Adrenal gland (tissue), 12 donors: ENCODE data around the gene HLA-DQA1. TPM values are rescaled to one million over a fixed set of nuclear protein-coding genes. Genes with fewer than 3 reads are reported as not detected.

ENCODE experiments used
- DNase-seq, 7 donors: peaks; one replicate each; pipeline ENCODE4 v3.0.0-alpha.2; 2019 to 2020
- H3K27ac ChIP-seq, 5 donors: fragments of 200-600 bp; sonication (generic) in 4 of 5; 1 replicate in 3 of 5; 2 replicates in 2 of 5; pipeline versions ENCODE4 v1.5.1 to v1.8.0; 2016 to 2020; ENCODE audit warnings: mild to moderate bottlenecking in 1 of 5
- H3K27me3 ChIP-seq: fragments of 200-600 bp; 2 replicates; pipeline ENCODE4 v1.8.0; 2021
- H3K36me3 ChIP-seq, 2 donors: fragments of 200-600 bp; replicated peaks in 1 of 2; 1 replicate in 1 of 2; 2 replicates in 1 of 2; pipeline versions ENCODE4 v1.5.1 to v1.8.0; 2018 to 2022
- H3K4me1 ChIP-seq, 2 donors: fragments of 200-600 bp; replicated peaks in 1 of 2; 1 replicate in 1 of 2; 2 replicates in 1 of 2; pipeline versions ENCODE4 v1.5.1 to v1.8.0; 2018 to 2021
- H3K4me3 ChIP-seq, 4 donors: fragments of 200-600 bp; sonication (generic) in 3 of 4; one replicate each; pipeline ENCODE4 v1.5.1; 2016 to 2018
- H3K9me3 ChIP-seq, 3 donors: fragments of 200-600 bp; sonication (generic) in 1 of 3; replicated peaks in 1 of 3; 1 replicate in 2 of 3; 2 replicates in 1 of 3; pipeline versions ENCODE4 v1.5.1 to v1.8.0; 2016 to 2021
- CTCF ChIP-seq, 6 experiments: fragments of 450-650 bp in 4 of 6; fragments of 200-600 bp in 2 of 6; sonication (generic) in 1 of 6; IDR thresholded peaks; 1 replicate in 5 of 6; 2 replicates in 1 of 6; pipeline versions ENCODE4 v1.5.1 to v1.8.0; 2016 to 2021; ENCODE audit warnings: antibody characterized with exemption in 6 of 6, mild to moderate bottlenecking in 2 of 6, moderate library complexity in 1 of 6
- POLR2A ChIP-seq, 2 donors: fragments of 450-650 bp; IDR thresholded peaks; one replicate each; pipeline ENCODE4 v1.6.1; 2017; ENCODE audit warnings: antibody characterized with exemption in 2 of 2, mild to moderate bottlenecking in 2 of 2, moderate library complexity in 1 of 2
- WGBS, 4 donors: extraction: QIAGEN DNeasy Blood & Tissue Kit in 2 of 4; methylation state at CpG; one replicate each; pipeline versions ENCODE4 v1.1.5 to v1.1.7; 2013 to 2017; 5-methylcytosine and 5-hydroxymethylcytosine counted together
- intact Hi-C, 2 donors: fragments of 100-400 bp; cut with DNase I; formaldehyde crosslinking; loops; one replicate each; pipeline versions ENCODE4 v1.14.1 to v1.15.0; 2022 to 2023
- polyA plus RNA-seq, 3 donors: library from polyadenylated mRNA; stranded (reverse); fragments of 200-250 nt in 2 of 3; fragments of 350-450 nt in 1 of 3; fragmentation: Illumina TruSeq in 1 of 3; extraction: RNeasy Lipid Tissue Mini Kit (QIAGEN cat#74804) in 1 of 3; gene quantifications; one replicate each; pipeline ENCODE4 v1.2.3, GENCODE V29; 2013 to 2014
- total RNA-seq, 9 donors: library from RNA; depleted of rRNA in 4 of 9; stranded (reverse); fragments of >200 nt in 4 of 9; fragments of 120-200 nt in 1 of 9; fragmentation: NEBNext Ultra II Directional in 1 of 9; extraction: Animal tissue kit (Norgen Biotek cat#: 25700) in 1 of 9; gene quantifications; one replicate each; pipeline versions ENCODE4 v1.1.0 to v1.2.4, GENCODE V29; 2013 to 2023
- donor health status: healthy with polysubstance abuse.
- donor health status: Bipolar disorder and iron deficiency.
- donor health status: DM: yes; HTN: yes; CAD: no.
- donor health status: DM: no; HTN: no; CAD: no.
- donor health status: DM: no; HTN: no; CAD: no.
- donor health status: DM: yes; HTN: yes; CAD: no.

Gene HLA-DQA1
- total and polyA plus RNA-seq, 12 donors, result 0.22 to 135 (median 16.0) TPM

GRCh38 chr6:32679492-32679891 lies 42.3 kb downstream of the HLA-DQA1 start:
- H3K4me3 ChIP-seq, result no peak overlapping the region
- TF ChIP-seq CTCF (IDR thresholded peaks at IDR 0.05) (no peak), POLR2A (IDR thresholded peaks at IDR 0.05) (no peak)
- no peaks in the 10 kb centered on the region for H3K27me3 ChIP-seq
- H3K27ac ChIP-seq, result no peak overlapping the region
- H3K36me3 ChIP-seq, result no peaks in the 10 kb centered on the region
- intact Hi-C loops, result no loop called here
- DNase-seq, result no peak
- WGBS, 4 donors, result 40 to 72% (median 58%) methylated on average over 1 to 4 of the region's 4 CpGs; no CpG with 5 or more reads in 1 of the 4 donors
- H3K9me3 ChIP-seq, result no peaks in the 10 kb centered on the region
- H3K4me1 ChIP-seq, result no peaks in the 10 kb centered on the region

GRCh38 chr6:32680055-32680454 lies 42.8 kb downstream of the HLA-DQA1 start:
- H3K27me3 ChIP-seq, result no peaks in the 10 kb centered on the region
- H3K4me1 ChIP-seq, result no peaks in the 10 kb centered on the region
- no peak overlapping the region for H3K4me3 ChIP-seq
- intact Hi-C loops, result no loop called here
- H3K27ac ChIP-seq, result no peak overlapping the region
- WGBS, 4 donors, result 46 to 86% (median 80%) methylated on average over 1 of the region's 1 CpG
- no peak for DNase-seq
- H3K36me3 ChIP-seq, result no peaks in the 10 kb centered on the region
- no peaks in the 10 kb centered on the region for H3K9me3 ChIP-seq
- no peak for TF ChIP-seq CTCF (IDR thresholded peaks at IDR 0.05)
- no peak for TF ChIP-seq POLR2A (IDR thresholded peaks at IDR 0.05)

GRCh38 chr6:32684246-32684645 lies 47.0 kb downstream of the HLA-DQA1 start:
- Histone ChIP-seq H3K4me3 (no peak overlapping the region), H3K36me3 (no peaks in the 10 kb centered on the region), H3K4me1 (no peaks in the 10 kb centered on the region), H3K9me3 (peaks cover 0 to 1% (median 0%) of the 10 kb centered on the region in 3 donors), H3K27me3 (no peaks in the 10 kb centered on the region), H3K27ac (no peak overlapping the region)
- 65 to 84% (median 74%) methylated on average over 3 of the region's 3 CpGs for WGBS, 4 donors
- DNase-seq, result no peak
- intact Hi-C loops, result no loop called here
- TF ChIP-seq CTCF (IDR thresholded peaks at IDR 0.05), result no peak
- no peak for TF ChIP-seq POLR2A (IDR thresholded peaks at IDR 0.05)

- Histone ChIP-seq H3K4me1 (no peaks in the 10 kb centered on the region), H3K27ac (no peak overlapping the region), H3K9me3 (peaks cover 0 to 8% (median 0%) of the 10 kb centered on the region in 3 donors), H3K36me3 (no peaks in the 10 kb centered on the region), H3K27me3 (no peaks in the 10 kb centered on the region), H3K4me3 (no peak overlapping the region)
- DNase-seq, result peak in 1 of 7 donors; percentile 43
- 14 to 33% (median 26%) methylated on average over 1 of the region's 1 CpG for WGBS, 4 donors
- no peak for TF ChIP-seq CTCF (IDR thresholded peaks at IDR 0.05)
- no peak for TF ChIP-seq POLR2A (IDR thresholded peaks at IDR 0.05)
- intact Hi-C loops, result no loop called here
Measured at GRCh38 chr6:32685603-32686002, 48.4 kb downstream of the HLA-DQA1 start.
